Measurements from ENCODE around the gene EIF4A3. TPM values are rescaled to one million over a fixed set of nuclear protein-coding genes. Genes with fewer than 3 reads are reported as not detected.

The EIF4A3 gene
- total RNA-seq, 1 donor from 2014 or later = 83.6 TPM

- no peak for DNase-seq (ENCODE audit: low spot score, unreplicated experiment)
- no peak for TF ChIP-seq CTCF (IDR thresholded peaks at IDR 0.05; ENCODE audit: unreplicated experiment)
- Mint-ChIP-seq H3K4me1 (ENCODE audit: low read depth) (peaks cover 2% of the 10 kb centered on the region), H3K27me3 (peaks cover 2% of the 10 kb centered on the region), H3K4me3 (ENCODE audit: low read depth) (no peak overlapping the region), H3K9me3 (ENCODE audit: low read depth) (no peaks in the 10 kb centered on the region), H3K36me3 (ENCODE audit: insufficient read depth) (peaks cover 1% of the 10 kb centered on the region), H3K27ac (no peak overlapping the region)
Observed at GRCh38 chr17:80109713-80110446, 37.0 kb downstream of the EIF4A3 start.

- Mint-ChIP-seq H3K9me3 (ENCODE audit: low read depth) (no peaks in the 10 kb centered on the region), H3K4me1 (ENCODE audit: low read depth) (peaks cover 2% of the 10 kb centered on the region), H3K27ac (no peak overlapping the region), H3K4me3 (ENCODE audit: low read depth) (no peak overlapping the region), H3K36me3 (ENCODE audit: insufficient read depth) (no peaks in the 10 kb centered on the region), H3K27me3 (peaks cover 2% of the 10 kb centered on the region)
- DNase-seq (ENCODE audit: low spot score, unreplicated experiment) = no peak
- TF ChIP-seq CTCF (IDR thresholded peaks at IDR 0.05; ENCODE audit: unreplicated experiment) = no peak
Observed at GRCh38 chr17:80109066-80109660, 37.8 kb downstream of the EIF4A3 start.

GRCh38 chr17:80108036-80108971 lies 38.6 kb downstream of the EIF4A3 start:
- Mint-ChIP-seq H3K36me3 (ENCODE audit: insufficient read depth) (no peaks in the 10 kb centered on the region), H3K27ac (no peak overlapping the region), H3K27me3 (peaks cover 3% of the 10 kb centered on the region), H3K4me1 (ENCODE audit: low read depth) (peaks cover 1% of the 10 kb centered on the region), H3K9me3 (ENCODE audit: low read depth) (no peaks in the 10 kb centered on the region), H3K4me3 (ENCODE audit: low read depth) (no peak overlapping the region)
- no peak for DNase-seq (ENCODE audit: low spot score, unreplicated experiment)
- TF ChIP-seq CTCF (IDR thresholded peaks at IDR 0.05; ENCODE audit: unreplicated experiment) = no peak

GRCh38 chr17:80107231-80108021 lies 39.5 kb downstream of the EIF4A3 start:
- no peak overlapping the region for H3K27ac Mint-ChIP-seq
- TF ChIP-seq CTCF (IDR thresholded peaks at IDR 0.05; ENCODE audit: unreplicated experiment) = no peak
- no peaks in the 10 kb centered on the region for H3K9me3 Mint-ChIP-seq (ENCODE audit: low read depth)
- no peak for DNase-seq (ENCODE audit: low spot score, unreplicated experiment)
- no peaks in the 10 kb centered on the region for H3K36me3 Mint-ChIP-seq (ENCODE audit: insufficient read depth)
- H3K4me1 Mint-ChIP-seq (ENCODE audit: low read depth) = peaks cover 3% of the 10 kb centered on the region
- no peak overlapping the region for H3K4me3 Mint-ChIP-seq (ENCODE audit: low read depth)
- H3K27me3 Mint-ChIP-seq = peaks cover 9% of the 10 kb centered on the region

Measured in progenitor cell of endocrine pancreas (in vitro differentiated cells).